K562 treated with DMSO at 1 percent for 12 hours (cell line): ENCODE measurements around the gene ZNF561. TPM values are rescaled to one million over a fixed set of nuclear protein-coding genes. Genes with fewer than 3 reads are reported as not detected.

Source experiments
- total RNA-seq: library from RNA; unstranded; fragments of 300-600 nt; gene quantifications from 2 replicates; pipeline ENCODE4 v1.2.3, GENCODE V29; 2022; ENCODE audit not compliant: insufficient read depth

The ZNF561 gene
- total RNA-seq, result 4.9 and 23.0 TPM in 2 replicates

DNA sequence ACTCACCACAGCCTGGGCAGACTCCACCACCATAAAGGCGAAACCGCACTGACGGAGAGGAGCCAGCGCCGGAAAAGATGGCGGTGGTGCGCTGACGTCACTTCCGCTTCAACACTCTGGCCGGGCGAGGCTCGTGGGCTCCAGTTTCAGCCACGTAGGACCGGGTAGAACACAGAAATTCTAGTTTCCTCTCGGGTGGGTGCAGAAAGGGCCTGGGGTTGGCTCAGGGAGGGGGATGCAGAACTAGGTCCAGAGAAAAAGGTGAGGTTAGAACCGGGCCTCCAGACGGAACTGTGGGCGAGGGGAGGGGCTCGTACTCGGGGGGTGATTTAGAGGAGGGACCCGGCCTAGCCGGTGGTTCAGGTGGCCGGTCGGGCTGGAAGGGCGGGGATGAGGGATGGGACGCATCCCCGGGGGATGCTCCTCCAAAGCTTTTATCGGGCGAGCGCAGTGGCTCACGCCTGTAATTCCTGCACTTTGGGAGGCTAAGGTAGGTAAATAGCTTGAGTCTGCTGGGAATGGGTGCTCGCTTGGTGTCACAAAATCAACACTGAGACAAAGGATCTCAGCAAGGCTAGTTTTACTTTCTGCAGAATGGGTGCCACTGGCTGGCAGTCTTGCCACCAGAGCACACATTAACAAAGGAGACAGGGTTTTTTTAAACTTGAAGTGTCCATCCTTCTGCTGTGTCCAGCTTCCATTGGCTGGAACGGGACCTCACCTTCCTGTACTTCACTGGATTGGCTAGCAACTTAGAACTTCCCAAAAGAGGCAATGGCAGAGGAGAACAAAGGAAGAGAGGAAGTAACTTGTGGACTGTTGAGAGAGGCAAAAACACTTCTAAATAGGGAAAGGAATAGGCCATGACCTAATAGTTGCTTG lies at the start of gene ZNF561:
Gene ZNF561 (minus strand): TSS at position 77 of the 882 bp plus-strand sequence. CDS start 1,776 bp downstream, outside the sequence.

GRCh38 chr19:9584073-9584833 lies 36.8 kb downstream of the ZNF561 start, which contains the start of gene ZNF121:
ZNF121 (minus strand) TSS chr19:9584504; CDS start chr19:9568097, 16,407 bp downstream.

Other genes starting within 250 kb of the ZNF561 start
- 14.3 and 36.8 TPM in 2 replicates for gene ZNF266, start 185.7 kb downstream of the ZNF561 start, total RNA-seq
- 0.53 TPM in 1 of 2 replicates, not detected in the other for gene ZNF560, start 122.6 kb downstream of the ZNF561 start, total RNA-seq
- 3.1 and 6.6 TPM in 2 replicates for gene ZNF426, start 82.6 kb downstream of the ZNF561 start, total RNA-seq
- 3.5 and 11.4 TPM in 2 replicates for gene ZNF121, start 36.7 kb downstream of the ZNF561 start, total RNA-seq
- gene ZNF562, start 53.9 kb upstream of the ZNF561 start, total RNA-seq, result 1.1 and 6.9 TPM in 2 replicates
- 7.1 and 14.3 TPM in 2 replicates for gene ZNF846, start 147.5 kb upstream of the ZNF561 start, total RNA-seq
- gene FBXL12, start 197.8 kb upstream of the ZNF561 start, total RNA-seq, result 29.9 and 53.3 TPM in 2 replicates
- gene UBL5, start 206.7 kb upstream of the ZNF561 start, total RNA-seq, result 596 and 885 TPM in 2 replicates
- gene PIN1, start 214.1 kb upstream of the ZNF561 start, total RNA-seq, result 148 and 176 TPM in 2 replicates